Suprapubic skin (tissue), 3 donors: Measurements from ENCODE around the gene RAB20.

Experiments
- CTCF ChIP-seq, 2 donors: fragments of 200-600 bp in 1 of 2; fragments of 450-650 bp in 1 of 2; sonication (generic) in 1 of 2; IDR thresholded peaks; one replicate each; pipeline ENCODE4 v1.5.1; 2016 to 2019; ENCODE audit warnings: antibody characterized with exemption in 2 of 2, mild to moderate bottlenecking in 1 of 2, moderate library complexity in 1 of 2
- POLR2A ChIP-seq, 2 donors: fragments of 450-650 bp; IDR thresholded peaks; one replicate each; pipeline ENCODE4 v1.6.1; 2017; ENCODE audit warnings: antibody characterized with exemption in 2 of 2, mild to moderate bottlenecking in 2 of 2, moderate library complexity in 2 of 2

GRCh38 chr13:110570886-110571285, 9.4 kb upstream of the RAB20 start:
- TF ChIP-seq CTCF (IDR thresholded peaks at IDR 0.05) (no peak), POLR2A (IDR thresholded peaks at IDR 0.05) (no peak)
